NCI-H1092 treated with DMSO at 0.1 percent for 48 hours (cell line): ENCODE data around the gene NCKAP5L.
"Not testable (repeated sequence)": the region's sequence is repeated elsewhere in the genome, so short reads cannot be mapped to it uniquely, and the experiment has no call there.

Experiments
- DNase-seq: peaks from one replicate; lab custom pipeline; 2025; lab: John Stamatoyannopoulos, UW

Gene NCKAP5L

DNA sequence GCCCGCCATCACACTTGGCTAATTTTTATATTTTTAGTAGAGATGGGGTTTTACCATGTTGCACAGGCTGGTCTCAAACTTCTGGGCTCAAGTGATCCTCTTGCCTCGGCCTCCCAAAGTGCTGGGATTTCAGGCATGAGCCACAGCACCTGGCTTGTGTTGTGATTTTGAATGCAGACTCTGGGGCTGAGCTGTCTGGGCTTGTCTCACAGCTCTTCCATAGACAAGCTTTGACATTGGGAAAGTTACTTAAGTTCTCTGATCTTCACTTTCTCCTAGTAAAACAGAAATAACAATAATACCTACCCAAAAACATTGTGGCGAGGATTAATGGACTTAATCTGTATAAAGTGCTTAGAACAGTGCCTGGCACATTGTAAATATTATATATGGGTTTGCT lies 50.9 kb downstream of the NCKAP5L start:
- no peak for DNase-seq

DNA sequence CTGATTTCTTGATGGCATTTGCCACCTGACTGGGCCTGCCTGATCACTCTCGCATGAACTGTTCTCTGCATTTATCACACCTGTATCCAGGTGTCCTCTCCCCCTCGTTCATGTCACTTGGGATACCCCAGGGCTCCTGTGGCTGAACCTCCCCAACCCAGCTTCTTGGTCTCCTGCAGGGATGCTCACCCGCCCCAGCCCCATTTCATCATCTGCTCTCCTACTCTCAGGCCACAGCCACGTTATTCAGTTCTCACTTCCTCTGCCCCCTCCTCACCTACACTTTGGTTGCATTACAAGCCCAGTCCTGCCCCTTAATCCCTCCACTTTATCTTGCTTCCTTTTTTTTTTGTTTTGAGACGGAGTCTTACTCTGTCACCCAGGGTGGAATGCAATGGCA lies 51.4 kb downstream of the NCKAP5L start:
- no peak for DNase-seq

GRCh38 chr12:49776413-49776812 lies 51.8 kb downstream of the NCKAP5L start:
- peak; percentile 50 for DNase-seq

GRCh38 chr12:49773102-49773501 lies 55.1 kb downstream of the NCKAP5L start:
- not testable (repeated sequence) for DNase-seq

GRCh38 chr12:49767333-49767732 lies 60.9 kb downstream of the NCKAP5L start:
- no peak for DNase-seq

- DNase-seq, result no peak
Observed at GRCh38 chr12:49766115-49766455, 62.1 kb downstream of the NCKAP5L start.

GRCh38 chr12:49764126-49764525 lies 64.1 kb downstream of the NCKAP5L start:
- no peak for DNase-seq

DNA sequence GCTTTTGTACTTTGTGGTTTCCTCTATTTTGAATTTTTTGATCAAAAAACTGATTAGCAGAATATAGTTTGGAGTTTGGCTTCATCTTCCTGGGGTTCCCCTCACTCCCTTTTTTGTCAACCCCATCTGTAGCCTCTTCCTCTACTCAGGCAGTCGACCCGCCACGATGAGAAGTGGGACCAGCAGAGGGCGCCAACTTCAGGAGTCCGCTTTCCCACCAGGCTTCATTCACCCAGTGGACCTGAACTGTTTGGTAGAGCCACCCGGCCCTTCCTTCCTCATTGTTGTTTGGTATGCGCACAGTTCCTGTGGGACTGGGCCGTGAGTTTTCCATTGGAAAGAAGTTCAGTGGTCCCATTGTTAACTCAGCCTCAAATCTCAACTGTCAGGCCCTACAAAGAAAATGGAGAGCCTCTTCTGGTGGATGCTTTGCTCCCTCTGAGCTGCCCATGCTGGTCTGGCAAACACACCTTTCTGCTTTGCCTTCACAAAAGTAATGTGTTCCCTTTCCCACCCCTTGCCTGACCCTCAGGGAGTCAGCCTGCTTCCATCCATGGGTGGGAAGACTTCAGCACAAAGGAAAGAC lies 65.1 kb downstream of the NCKAP5L start:
- DNase-seq, result no peak

- DNase-seq, result no peak
Observed at GRCh38 chr12:49762468-49762847, 65.8 kb downstream of the NCKAP5L start.

- DNase-seq, result no peak
Observed at GRCh38 chr12:49761677-49762467, 66.3 kb downstream of the NCKAP5L start.

GRCh38 chr12:49750996-49751393 lies 77.2 kb downstream of the NCKAP5L start:
- DNase-seq, result no peak

DNA sequence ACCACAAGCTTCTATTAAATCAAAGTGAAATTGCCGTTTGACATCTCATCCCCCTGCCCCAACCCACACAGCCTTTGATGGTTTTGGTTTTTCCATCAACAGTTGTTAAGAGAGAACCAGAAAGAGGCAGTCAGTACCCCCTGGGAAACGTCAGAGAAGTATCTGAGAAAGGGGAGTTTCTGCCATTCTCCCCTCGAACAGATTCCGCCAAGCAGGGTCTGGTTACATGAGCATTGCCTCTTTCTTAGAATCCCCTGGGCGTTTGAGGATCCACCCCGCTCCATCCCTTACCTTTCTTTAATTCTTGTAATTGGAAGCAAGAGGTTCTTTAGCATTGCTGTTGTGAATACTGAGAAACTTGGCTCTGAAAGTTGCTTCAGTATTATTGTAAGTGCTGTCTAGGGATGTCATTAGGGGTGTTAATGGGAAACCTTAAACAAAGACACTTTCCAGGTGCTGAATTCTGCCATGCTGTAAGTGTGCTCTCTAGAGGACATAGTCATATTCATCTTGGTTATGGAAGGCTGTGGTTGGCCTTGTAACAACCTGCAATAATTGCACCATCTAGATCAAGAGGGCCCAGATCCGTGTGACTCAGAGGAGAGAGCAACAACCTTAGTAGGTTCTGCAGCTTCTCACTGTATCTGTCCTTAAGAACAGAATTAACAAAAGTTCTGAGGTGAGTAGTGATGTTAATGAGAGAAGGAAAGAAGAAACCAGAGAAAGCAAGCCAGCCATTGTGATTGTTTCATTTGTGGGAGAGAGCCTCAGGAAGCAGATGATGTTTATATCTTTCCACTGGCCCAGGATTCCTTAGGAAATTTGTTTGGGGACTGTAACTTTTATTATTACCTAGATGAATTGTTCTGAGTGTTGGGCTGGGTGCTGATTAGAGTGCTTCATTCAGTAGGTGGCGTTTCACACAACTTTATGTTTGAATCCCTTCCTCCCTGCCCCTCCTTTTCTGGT lies 77.9 kb downstream of the NCKAP5L start:
- DNase-seq, result no peak

- DNase-seq, result no peak
Observed at GRCh38 chr12:49748800-49749199, 79.4 kb downstream of the NCKAP5L start.

DNA sequence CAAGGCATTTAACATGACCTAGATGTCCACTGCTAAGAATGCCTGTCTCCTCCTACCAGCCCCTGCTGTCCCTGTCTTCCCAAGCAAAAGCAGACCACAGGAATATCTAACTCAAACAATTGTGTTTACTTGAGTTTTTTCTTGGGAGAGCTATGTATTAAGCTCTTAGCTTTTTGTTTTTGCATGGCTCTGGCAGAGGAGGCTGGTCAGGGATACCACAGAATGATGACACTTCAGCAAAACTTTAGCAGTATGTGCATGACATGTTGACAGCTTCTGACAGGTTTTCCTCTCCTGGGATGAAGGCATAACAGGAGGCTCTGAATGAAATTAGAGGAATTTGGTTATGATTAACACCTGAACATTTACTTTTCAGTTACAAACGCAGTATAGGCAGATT lies 79.9 kb downstream of the NCKAP5L start:
- DNase-seq, result no peak

DNA sequence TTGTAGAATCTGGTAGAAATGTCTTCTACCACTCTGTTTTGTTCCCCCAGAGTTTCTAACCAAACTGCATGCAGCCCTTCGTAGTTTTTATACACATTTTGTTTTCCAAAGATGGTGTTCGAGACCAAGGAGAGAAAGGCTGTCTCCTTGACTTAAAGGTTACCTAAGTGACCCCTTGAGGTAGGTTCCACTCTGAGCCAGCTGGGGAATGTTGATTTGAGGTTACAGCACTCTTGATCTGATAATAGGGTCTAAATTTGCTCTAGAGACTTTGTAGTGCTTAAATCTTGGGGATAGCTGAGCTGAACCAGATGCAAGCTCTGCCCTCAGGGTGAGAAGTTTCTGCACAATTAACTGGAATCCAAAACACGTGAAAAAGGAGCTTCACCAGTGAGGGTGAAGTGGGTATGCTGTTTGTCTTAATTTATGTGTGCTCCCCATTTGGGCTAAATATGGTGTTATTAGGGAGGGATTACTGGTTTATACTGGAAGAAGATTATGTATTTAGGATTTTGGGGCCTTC lies 83.8 kb downstream of the NCKAP5L start:
- no peak for DNase-seq

GRCh38 chr12:49741882-49742620 lies 86.2 kb downstream of the NCKAP5L start:
- DNase-seq, result peak; percentile 59
